ENCODE results near the gene ESPN.

DNA sequence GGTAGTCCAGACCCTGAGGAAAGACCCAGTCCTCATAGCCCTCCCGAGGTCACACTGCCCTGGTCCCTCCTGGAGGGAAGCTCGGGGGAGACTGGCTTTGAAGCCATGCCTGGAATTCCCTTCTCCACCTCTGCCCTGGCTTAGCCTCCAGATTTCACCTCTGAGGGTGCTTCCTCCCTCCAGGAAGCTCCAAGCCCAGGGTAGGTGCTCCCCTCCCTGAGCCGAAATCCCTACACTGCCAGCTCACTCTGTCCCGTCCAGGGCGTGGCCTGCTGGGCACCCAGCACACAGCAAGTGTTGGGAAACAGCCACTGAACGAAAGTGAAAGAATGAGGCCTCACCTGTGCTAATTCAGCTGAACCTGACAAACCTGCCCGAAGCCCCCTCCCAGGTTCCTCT lies 47.4 kb downstream of the ESPN start:
- TF ChIP-seq POLR2A (IDR thresholded peaks at IDR 0.05) (no peak), CTCF (IDR thresholded peaks at IDR 0.05) (no peak)

All from sigmoid colon (tissue), 3 donors.